Measurements from ENCODE around the gene TRIM9. TPM values are rescaled to one million over a fixed set of nuclear protein-coding genes. Genes with fewer than 3 reads are reported as not detected.

TRIM9 gene
- total and polyA plus RNA-seq, 2 of the 4 experiments (the other 2 are of a cell fraction), result under 0.01 to 0.09 TPM

- TF ChIP-seq NFE2L2 (IDR thresholded peaks at IDR 0.05; ENCODE audit: low read depth, low read length) (no peak), RFX5 (IDR thresholded peaks at IDR 0.05; ENCODE audit: low read depth, low read length) (no peak), BHLHE40 (IDR thresholded peaks at IDR 0.05; ENCODE audit: low read depth, low read length) (no peak), SMC3 (IDR thresholded peaks at IDR 0.05; ENCODE audit: low read depth, low read length) (no peak), MAFK (IDR thresholded peaks at IDR 0.05; ENCODE audit: low read depth, low read length) (no peak)
- Histone ChIP-seq H2AFZ (replicated peaks; ENCODE audit: low read length, poor library complexity) (no peak overlapping the region), H2AK9ac (replicated peaks; ENCODE audit: low read depth, low read length, poor library complexity) (no peak overlapping the region), H2BK120ac (ENCODE audit: low read depth, low read length) (no peak overlapping the region), H3K4me3 (ENCODE audit: insufficient read depth, low read depth, low read length) (no peak overlapping the region), H2BK5ac (ENCODE audit: low read depth, low read length, poor library complexity, severe bottlenecking) (no peak overlapping the region), H3K14ac (replicated peaks; ENCODE audit: low read depth, low read length) (no peak overlapping the region), H3K9ac (ENCODE audit: low read depth, low read length) (no peak overlapping the region), H2AK5ac (ENCODE audit: low read depth, low read length) (no peak overlapping the region), H3K4ac (ENCODE audit: low read depth, low read length) (no peak overlapping the region), H3K27ac (ENCODE audit: insufficient read depth, low read length) (no peak overlapping the region), H4K8ac (ENCODE audit: low read depth in 2 of 2, low read length in 2 of 2) (no peak overlapping the region), H3K79me1 (ENCODE audit: low read depth in 1 of 2, low read length in 2 of 2) (no peaks in the 10 kb centered on the region), H3K4me1 (ENCODE audit: control insufficient read depth, insufficient read depth, low read length) (no peaks in the 10 kb centered on the region), H4K5ac (ENCODE audit: low read depth, low read length) (no peak overlapping the region), H3K27me3 (ENCODE audit: control insufficient read depth, insufficient read depth, low read length) (peaks cover 11% of the 10 kb centered on the region), H2BK20ac (ENCODE audit: low read depth, low read length) (no peak overlapping the region), H3K18ac (ENCODE audit: low read depth, low read length) (no peak overlapping the region), H3K56ac (ENCODE audit: extremely low read depth, insufficient read depth, low read length) (no peak overlapping the region), H3K9me1 (ENCODE audit: insufficient read depth, low read length) (no peaks in the 10 kb centered on the region), H2BK15ac (ENCODE audit: low read depth, low read length) (no peak overlapping the region), H3K36me3 (ENCODE audit: control insufficient read depth, insufficient read depth, low read length) (no peaks in the 10 kb centered on the region), H3K4me2 (ENCODE audit: low read depth, low read length) (no peak overlapping the region), H3K9me3 (ENCODE audit: control insufficient read depth, insufficient read depth, low read length) (no peaks in the 10 kb centered on the region), H4K91ac (ENCODE audit: insufficient read depth, low read depth, low read length) (no peak overlapping the region), H3K23ac (ENCODE audit: low read depth, low read length) (no peak overlapping the region), H4K20me1 (ENCODE audit: insufficient read depth, low read length) (no peaks in the 10 kb centered on the region)
- intact Hi-C loops (cut with micrococcal nuclease) (no loop called here), dilution Hi-C loops (cut with HindIII; ENCODE audit: low sequenced_read_pairs, unreplicated experiment) (no loop called here), in situ Hi-C loops (cut with MboI; ENCODE audit: low sequenced_read_pairs) (no loop called here)
- no TSS peak for BruUV-seq (replicated peaks)
- CTCF ChIA-PET, result no interaction called here
- no CpG with 5 or more reads among the region's 4 CpGs for WGBS, 2 experiments (ENCODE audit: extremely low coverage in 2 of 2, insufficient read length in 1 of 2)
- POLR2A ChIA-PET (ENCODE audit: unreplicated experiment), result no interaction called here
- no peak for DNase-seq
- no peak for ATAC-seq (ENCODE audit: low read depth)
Observed at GRCh38 chr14:51081209-51081608, 13.7 kb downstream of the TRIM9 start.

All from IMR-90 (cell line).